Stimulated activated memory B cell treated with anti-CD40 and anti-IgM and Interleukin-4, amounts not matched to agents 10 μg/mL and 1 μg/mL and 100 μg/mL, for 72 hours (primary cell): ENCODE measurements around the gene CLUH.
"Not testable (repeated sequence)": the region's sequence is repeated elsewhere in the genome, so short reads cannot be mapped to it uniquely, and the experiment has no call there.

Source experiments
- ATAC-seq: fragments of 150-1000 bp; cut with Tn5 transposase; 2 replicates; pipeline ENCODE4 v1.10.0; 2021
- H3K27ac Mint-ChIP-seq: one replicate; pipeline ENCODE4 v1.8.0; 2022; ENCODE audit warnings: mild to moderate bottlenecking, mixed read lengths
- H3K27me3 Mint-ChIP-seq: one replicate; pipeline ENCODE4 v1.8.0; 2022; ENCODE audit warnings: mixed read lengths
- H3K36me3 Mint-ChIP-seq: one replicate; pipeline ENCODE4 v1.8.0; 2022; ENCODE audit warnings: mixed read lengths
- H3K4me1 Mint-ChIP-seq: one replicate; pipeline ENCODE4 v1.8.0; 2022; ENCODE audit warnings: mixed read lengths
- H3K4me3 Mint-ChIP-seq: one replicate; pipeline ENCODE4 v1.8.0; 2022; ENCODE audit warnings: mild to moderate bottlenecking, moderate library complexity, mixed read lengths
- H3K9me3 Mint-ChIP-seq: one replicate; pipeline ENCODE4 v1.8.0; 2022; ENCODE audit warnings: mixed read lengths

CLUH gene

DNA sequence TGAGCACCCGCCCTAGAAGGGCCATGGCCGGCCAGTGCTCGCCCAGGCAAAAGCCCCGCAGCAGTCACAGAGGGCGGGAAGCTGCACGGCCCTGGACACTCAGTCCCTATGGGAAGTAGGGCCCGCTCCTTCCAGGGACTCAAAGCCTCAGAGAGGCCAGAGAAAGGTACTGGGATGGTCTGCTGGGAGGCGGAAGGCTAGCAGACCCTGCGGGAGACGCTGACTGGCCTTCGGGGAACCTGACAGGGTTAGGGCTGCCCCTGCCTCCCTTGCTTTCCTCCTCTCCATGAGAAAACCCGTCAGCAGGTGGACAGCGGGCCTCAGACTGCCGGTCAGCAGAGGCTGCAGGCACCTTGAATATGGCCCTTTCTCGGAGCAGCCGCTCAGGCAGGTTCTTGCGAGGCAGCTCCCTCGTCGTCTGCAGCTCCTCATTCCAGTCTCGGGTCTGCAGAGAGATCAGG, 11.5 kb downstream of the CLUH start:
- Mint-ChIP-seq H3K4me3 (no peak overlapping the region), H3K27ac (no peak overlapping the region), H3K4me1 (peaks cover 6% of the 10 kb centered on the region), H3K36me3 (peaks cover 58% of the 10 kb centered on the region), H3K27me3 (no peaks in the 10 kb centered on the region), H3K9me3 (no peaks in the 10 kb centered on the region)
- no peak for ATAC-seq

GRCh38 chr17:2699216-2699805, 12.3 kb downstream of the CLUH start:
- H3K36me3 Mint-ChIP-seq, result peaks cover 51% of the 10 kb centered on the region
- H3K9me3 Mint-ChIP-seq, H3K27ac Mint-ChIP-seq, ATAC-seq, H3K27me3 Mint-ChIP-seq, H3K4me3 Mint-ChIP-seq, H3K4me1 Mint-ChIP-seq: not testable (repeated sequence)

DNA sequence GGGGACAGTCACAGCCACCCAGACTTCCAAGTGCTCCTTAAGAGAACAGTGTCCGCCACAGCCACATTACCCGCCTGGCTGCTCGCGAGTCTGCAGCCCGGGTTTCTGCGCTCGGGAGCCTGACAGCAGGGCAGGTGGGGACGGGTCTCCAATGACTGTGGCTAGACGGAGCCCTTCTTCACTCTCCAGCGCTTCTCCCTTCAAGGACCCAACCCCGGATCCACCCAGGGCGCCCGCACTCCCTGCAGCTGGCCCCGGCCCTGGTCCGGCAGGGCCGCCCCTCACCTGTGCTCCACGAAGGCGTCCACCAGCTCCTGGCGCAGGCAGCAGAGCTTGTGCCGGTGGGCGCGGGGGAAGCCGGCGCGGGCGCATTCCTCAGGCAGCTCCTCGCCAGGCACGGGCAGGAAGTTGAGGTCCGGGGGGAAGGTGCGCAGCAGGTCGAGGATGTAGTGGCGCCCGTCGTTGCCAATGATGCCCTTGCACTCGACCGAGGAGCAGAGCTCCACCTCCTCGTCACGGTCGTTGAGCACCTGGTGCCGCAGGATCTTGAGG, 13.9 kb downstream of the CLUH start:
- no peak overlapping the region for H3K4me3 Mint-ChIP-seq

GRCh38 chr17:2695961-2696760, 15.4 kb downstream of the CLUH start:
- ATAC-seq, result no peak

More for the DNA sequence above, 13.9 kb downstream of the CLUH start:
- no peaks in the 10 kb centered on the region for H3K27me3 Mint-ChIP-seq
- H3K36me3 Mint-ChIP-seq, result peaks cover 55% of the 10 kb centered on the region
- no peaks in the 10 kb centered on the region for H3K9me3 Mint-ChIP-seq
- no peaks in the 10 kb centered on the region for H3K4me1 Mint-ChIP-seq
- ATAC-seq, result no peak
- no peak overlapping the region for H3K27ac Mint-ChIP-seq

GRCh38 chr17:2695243-2695960, 16.2 kb downstream of the CLUH start:
- Mint-ChIP-seq H3K4me1 (no peaks in the 10 kb centered on the region), H3K27me3 (no peaks in the 10 kb centered on the region), H3K27ac (no peak overlapping the region), H3K4me3 (no peak overlapping the region), H3K36me3 (peaks cover 51% of the 10 kb centered on the region), H3K9me3 (no peaks in the 10 kb centered on the region)
- no peak for ATAC-seq

More at GRCh38 chr17:2695961-2696760, 15.4 kb downstream of the CLUH start:
- H3K27ac Mint-ChIP-seq, result no peak overlapping the region
- no peaks in the 10 kb centered on the region for H3K4me1 Mint-ChIP-seq
- no peaks in the 10 kb centered on the region for H3K27me3 Mint-ChIP-seq
- peaks cover 51% of the 10 kb centered on the region for H3K36me3 Mint-ChIP-seq
- H3K4me3 Mint-ChIP-seq, result no peak overlapping the region
- no peaks in the 10 kb centered on the region for H3K9me3 Mint-ChIP-seq

DNA sequence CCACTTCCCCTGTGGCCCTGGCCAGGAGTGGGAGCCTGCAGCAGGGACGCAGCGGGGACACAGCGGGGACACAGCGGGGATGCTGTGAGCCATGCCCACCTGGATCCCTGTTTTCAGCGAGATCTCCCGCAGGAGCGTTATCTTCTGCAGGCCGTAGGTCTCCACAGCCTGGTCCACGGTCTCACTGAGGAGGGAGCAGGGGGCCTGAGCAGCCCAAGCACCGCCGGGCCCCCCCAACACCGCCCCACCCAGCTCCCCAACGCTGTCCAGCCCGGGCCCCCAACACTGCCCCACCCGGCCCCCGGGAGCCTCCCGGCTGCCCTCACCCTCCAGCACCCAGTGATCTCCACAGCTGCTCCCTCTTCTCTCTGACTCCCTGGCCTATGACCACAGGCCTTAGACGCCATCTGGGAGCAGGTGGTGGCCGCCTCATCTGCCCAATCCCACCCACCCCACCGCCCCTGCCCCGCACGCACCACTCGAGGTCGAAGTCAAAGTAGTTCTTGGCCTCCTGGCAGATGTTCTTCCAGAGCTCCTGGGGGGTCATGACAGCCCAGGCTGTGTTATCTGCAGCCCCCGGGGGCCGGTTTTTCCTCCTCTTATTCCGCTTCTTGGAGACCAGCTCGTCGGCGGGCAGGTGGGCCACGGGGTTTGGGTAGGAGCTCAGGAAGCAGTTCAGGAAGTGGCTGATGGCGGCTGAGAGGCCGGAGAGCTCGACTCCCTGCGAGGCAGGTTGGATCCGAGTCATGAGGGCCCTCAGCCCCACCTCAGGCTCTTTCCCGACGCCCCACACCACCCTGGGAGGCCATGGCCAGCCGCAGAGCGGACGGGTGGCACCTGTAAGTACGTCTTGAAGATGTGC, 17.0 kb downstream of the CLUH start:
- no peak overlapping the region for H3K27ac Mint-ChIP-seq
- no peaks in the 10 kb centered on the region for H3K27me3 Mint-ChIP-seq
- H3K36me3 Mint-ChIP-seq, result peaks cover 44% of the 10 kb centered on the region
- H3K4me3 Mint-ChIP-seq, result no peak overlapping the region
- no peaks in the 10 kb centered on the region for H3K9me3 Mint-ChIP-seq
- no peaks in the 10 kb centered on the region for H3K4me1 Mint-ChIP-seq
- no peak for ATAC-seq

GRCh38 chr17:2693561-2694380, 17.8 kb downstream of the CLUH start:
- Mint-ChIP-seq H3K4me1 (peaks cover 7% of the 10 kb centered on the region), H3K27me3 (no peaks in the 10 kb centered on the region), H3K4me3 (no peak overlapping the region), H3K36me3 (peaks cover 39% of the 10 kb centered on the region), H3K27ac (no peak overlapping the region), H3K9me3 (no peaks in the 10 kb centered on the region)
- ATAC-seq, result no peak

DNA sequence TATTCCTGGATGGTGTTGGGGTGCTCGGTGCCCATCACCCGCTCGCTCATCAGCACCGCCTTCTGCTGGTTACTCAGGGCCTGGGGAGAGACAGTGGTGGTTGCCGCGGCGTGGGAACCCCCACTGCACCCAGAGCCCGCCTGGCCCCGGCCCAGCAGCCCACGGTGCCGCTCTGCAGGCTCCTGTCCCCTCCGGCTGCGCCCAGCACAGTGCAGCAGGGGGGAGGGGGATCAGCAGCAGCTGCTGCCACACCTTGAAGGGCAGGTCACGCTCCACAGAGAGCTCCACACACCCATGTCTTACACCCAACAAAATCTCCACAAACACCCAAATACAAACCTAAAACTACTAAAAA, 18.8 kb downstream of the CLUH start:
- Mint-ChIP-seq H3K4me3 (no peak overlapping the region), H3K36me3 (peaks cover 30% of the 10 kb centered on the region), H3K9me3 (no peaks in the 10 kb centered on the region), H3K4me1 (peaks cover 14% of the 10 kb centered on the region), H3K27ac (no peak overlapping the region), H3K27me3 (no peaks in the 10 kb centered on the region)
- no peak for ATAC-seq

DNA sequence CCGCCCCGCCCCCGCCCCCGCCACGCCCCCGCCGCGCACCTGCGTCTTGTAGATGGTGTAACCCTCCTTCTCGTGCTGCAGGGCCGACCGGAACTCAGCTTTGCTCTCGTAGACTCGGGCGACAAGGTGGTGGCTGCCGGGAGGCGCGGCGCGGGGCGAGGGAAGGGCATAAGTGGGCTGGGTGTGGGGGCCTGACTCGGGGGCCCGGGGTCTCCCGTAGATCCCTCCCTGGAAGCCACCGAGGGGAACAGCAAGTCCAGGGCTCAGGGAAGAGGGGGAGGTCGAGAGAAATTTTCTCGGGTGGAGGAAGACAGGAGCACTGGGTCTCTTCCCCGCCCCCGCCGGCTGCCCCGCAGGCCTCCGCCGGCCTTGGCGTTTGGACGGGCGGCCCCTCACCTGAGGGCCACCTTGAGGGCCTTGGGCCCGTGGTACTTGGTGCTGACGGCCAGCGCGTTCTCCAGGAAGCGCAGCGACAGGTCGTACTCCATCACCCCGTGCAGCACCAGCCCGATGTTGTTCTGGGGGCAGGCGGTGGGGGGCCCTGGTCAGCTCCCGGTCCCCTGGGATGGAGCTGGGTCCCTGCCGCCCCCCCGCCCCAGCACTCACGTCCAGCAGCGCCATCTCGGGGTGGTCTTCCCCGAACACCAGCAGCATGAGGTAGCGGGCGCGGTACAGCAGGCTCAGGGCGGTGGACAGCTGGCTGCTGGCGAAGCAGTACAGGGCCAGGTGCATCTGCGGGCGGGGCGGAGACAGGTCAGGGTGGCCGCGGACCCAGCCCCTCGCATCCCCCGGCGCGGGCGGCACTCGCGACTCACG, 19.4 kb downstream of the CLUH start:
- Mint-ChIP-seq H3K36me3 (peaks cover 30% of the 10 kb centered on the region), H3K27me3 (no peaks in the 10 kb centered on the region), H3K4me3 (no peak overlapping the region), H3K9me3 (no peaks in the 10 kb centered on the region), H3K4me1 (peaks cover 19% of the 10 kb centered on the region), H3K27ac (no peak overlapping the region)
- ATAC-seq, result no peak

DNA sequence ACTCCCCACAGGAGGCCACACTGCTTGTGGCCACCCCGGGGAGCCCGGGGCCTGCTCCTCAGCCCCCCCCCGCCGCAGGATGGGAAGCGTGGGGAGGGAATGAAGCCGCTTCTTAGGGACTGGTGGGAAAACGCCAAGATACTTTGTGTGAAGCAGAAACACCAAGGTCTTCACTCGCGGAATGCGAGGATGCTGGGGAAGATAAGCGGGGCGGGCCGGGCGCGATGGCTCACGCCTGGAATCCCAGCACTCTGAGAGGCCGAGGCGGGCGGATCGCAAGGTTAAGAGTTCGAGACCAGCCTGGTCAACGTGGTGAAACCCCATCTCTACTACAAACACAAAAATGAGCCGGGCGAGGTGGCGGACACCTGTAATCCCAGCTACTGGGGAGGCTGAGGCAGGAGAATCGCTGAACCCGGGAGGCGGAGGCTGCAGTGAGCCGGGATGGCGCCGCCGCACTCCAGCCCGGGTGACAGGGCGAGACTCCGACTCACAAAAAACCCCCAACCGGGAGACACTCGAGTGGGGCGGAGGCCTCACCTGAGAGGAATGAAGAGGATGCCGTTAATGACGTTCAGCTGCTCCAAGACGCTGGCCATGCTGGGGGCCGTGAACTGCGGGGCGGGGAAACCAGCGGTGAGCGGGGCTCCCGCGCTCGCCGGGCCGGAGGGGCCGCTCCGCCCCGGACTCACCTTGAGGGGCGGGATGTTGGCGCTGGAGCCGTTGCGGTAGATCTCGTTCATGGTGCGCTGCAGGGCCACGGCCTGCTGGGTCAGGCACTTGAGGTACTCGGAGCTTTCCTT, 20.3 kb downstream of the CLUH start:
- Mint-ChIP-seq H3K9me3 (no peaks in the 10 kb centered on the region), H3K27ac (no peak overlapping the region), H3K36me3 (peaks cover 23% of the 10 kb centered on the region), H3K27me3 (no peaks in the 10 kb centered on the region), H3K4me3 (no peak overlapping the region), H3K4me1 (peaks cover 21% of the 10 kb centered on the region)
- no peak for ATAC-seq

- Mint-ChIP-seq H3K27me3 (no peaks in the 10 kb centered on the region), H3K27ac (no peak overlapping the region), H3K9me3 (no peaks in the 10 kb centered on the region), H3K4me3 (peak overlapping the region; percentile 12), H3K4me1 (peaks cover 21% of the 10 kb centered on the region), H3K36me3 (peaks cover 23% of the 10 kb centered on the region)
- ATAC-seq, result no peak
These were observed 21.1 kb downstream of the CLUH start for GRCh38 chr17:2690165-2691068.
